Hematopoietic multipotent progenitor cell treated with erythropoietin and hydrocortisone succinate and interleukin-3 and kit ligand, for 6 days (in vitro differentiated cells): ENCODE data around the gene BIRC6.
A peak's percentile ranks its signal among the peaks of the same experiment; 100 is the strongest.
"Not testable (repeated sequence)": the region's sequence is repeated elsewhere in the genome, so short reads cannot be mapped to it uniquely, and the experiment has no call there.

ENCODE experiments used
- DNase-seq: peaks from one replicate; pipeline ENCODE4 v3.0.0-alpha.2; 2015

BIRC6 gene

GRCh38 chr2:32356681-32357317 is at the start of gene BIRC6:
Gene BIRC6 (plus strand): TSS chr2:32357023. CDS start chr2:32357162, 139 bp downstream.
- peak; percentile 98 for DNase-seq

GRCh38 chr2:32310577-32310976 is 46.2 kb upstream of the BIRC6 start:
- no peak for DNase-seq

- DNase-seq: no peak
These were observed 41.9 kb upstream of the BIRC6 start for GRCh38 chr2:32314886-32315285.

- DNase-seq: not testable (repeated sequence)
These were observed 28.1 kb upstream of the BIRC6 start for GRCh38 chr2:32328679-32329078.

GRCh38 chr2:32329180-32329980 is 27.4 kb upstream of the BIRC6 start:
- DNase-seq: not testable (repeated sequence)

GRCh38 chr2:32330136-32330535 is 26.7 kb upstream of the BIRC6 start:
- DNase-seq: no peak

- no peak for DNase-seq
These were observed 14.0 kb upstream of the BIRC6 start for GRCh38 chr2:32342801-32343200.

GRCh38 chr2:32350797-32351196 is 6.0 kb upstream of the BIRC6 start:
- DNase-seq: not testable (repeated sequence)

GRCh38 chr2:32355976-32356680 is 695 bp upstream of the BIRC6 start:
- peak; percentile 45 for DNase-seq

- DNase-seq: peak; percentile 48
These were observed 691 bp downstream of the BIRC6 start for GRCh38 chr2:32357318-32358110.

- peak; percentile 46 for DNase-seq
These were observed 1.3 kb downstream of the BIRC6 start for GRCh38 chr2:32358111-32358482.

- no peak for DNase-seq
These were observed 3.6 kb downstream of the BIRC6 start for GRCh38 chr2:32360416-32360815.

- DNase-seq: not testable (repeated sequence)
These were observed 6.2 kb downstream of the BIRC6 start for GRCh38 chr2:32362997-32363396.

GRCh38 chr2:32363597-32363996 is 6.8 kb downstream of the BIRC6 start:
- DNase-seq: no peak

- not testable (repeated sequence) for DNase-seq
These were observed 7.5 kb downstream of the BIRC6 start for GRCh38 chr2:32364290-32364689.

GRCh38 chr2:32365679-32366078 is 8.9 kb downstream of the BIRC6 start:
- DNase-seq: not testable (repeated sequence)

- no peak for DNase-seq
These were observed 9.8 kb downstream of the BIRC6 start for GRCh38 chr2:32366595-32366994.

- no peak for DNase-seq
These were observed 12.4 kb downstream of the BIRC6 start for GRCh38 chr2:32369222-32369621.

GRCh38 chr2:32370942-32371341 is 14.1 kb downstream of the BIRC6 start:
- not testable (repeated sequence) for DNase-seq

GRCh38 chr2:32372519-32373182 is 15.8 kb downstream of the BIRC6 start:
- DNase-seq: no peak

GRCh38 chr2:32375228-32375892 is 18.5 kb downstream of the BIRC6 start:
- no peak for DNase-seq

- peak; percentile 40 for DNase-seq
These were observed 19.9 kb downstream of the BIRC6 start for GRCh38 chr2:32376756-32377155.
